HG03575 (cell line): ENCODE data around the gene AIM2.
A peak's percentile ranks its signal among the peaks of the same experiment; 100 is the strongest.
"Not testable (repeated sequence)": the region's sequence is repeated elsewhere in the genome, so short reads cannot be mapped to it uniquely, and the experiment has no call there.

Experiments used
- ATAC-seq: cut with Tn5 transposase; IDR thresholded peaks from one replicate; pipeline ENCODE4 v1.9.1; 2021; ENCODE audit not compliant: unreplicated experiment, insufficient number of reproducible peaks, low FRiP score; ENCODE audit errors: extremely low read depth

The AIM2 gene

DNA sequence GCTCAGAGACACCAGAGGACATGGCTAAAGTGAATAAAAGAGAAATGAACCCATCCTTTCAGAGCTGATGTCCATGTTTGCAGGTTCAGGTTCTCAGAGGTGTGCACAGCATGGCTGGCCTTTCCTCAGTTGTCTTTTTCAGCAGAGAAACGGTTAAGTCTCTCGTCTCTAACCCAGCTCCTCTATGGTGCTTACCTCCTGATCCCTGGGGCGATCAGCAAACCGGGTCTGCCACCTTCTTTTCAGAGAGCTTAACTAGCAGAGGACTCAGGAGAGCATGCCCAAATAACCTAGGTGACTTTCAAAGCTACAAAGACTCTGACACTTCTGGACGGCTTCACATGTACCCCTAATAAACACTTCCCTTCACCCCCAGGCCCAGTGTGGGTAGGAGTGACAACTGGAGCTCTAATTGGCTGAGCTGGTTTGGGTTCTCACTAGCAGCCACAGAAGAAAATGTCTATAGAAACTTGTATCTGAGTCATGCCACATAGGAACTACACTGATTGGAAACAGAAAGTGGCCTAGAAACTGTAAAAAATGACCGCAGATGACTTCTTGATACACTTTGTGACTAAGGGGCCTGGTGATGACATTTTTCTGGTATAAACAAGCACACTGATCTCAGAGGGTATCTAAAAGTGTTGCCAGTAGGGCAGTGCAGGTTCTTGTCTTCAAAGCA is at the start of gene AIM2:
Gene AIM2 (minus strand): TSS at position 329 of the 682 bp plus-strand sequence. CDS start 3,267 bp downstream, outside the sequence.
- peak; percentile 63 for ATAC-seq

DNA sequence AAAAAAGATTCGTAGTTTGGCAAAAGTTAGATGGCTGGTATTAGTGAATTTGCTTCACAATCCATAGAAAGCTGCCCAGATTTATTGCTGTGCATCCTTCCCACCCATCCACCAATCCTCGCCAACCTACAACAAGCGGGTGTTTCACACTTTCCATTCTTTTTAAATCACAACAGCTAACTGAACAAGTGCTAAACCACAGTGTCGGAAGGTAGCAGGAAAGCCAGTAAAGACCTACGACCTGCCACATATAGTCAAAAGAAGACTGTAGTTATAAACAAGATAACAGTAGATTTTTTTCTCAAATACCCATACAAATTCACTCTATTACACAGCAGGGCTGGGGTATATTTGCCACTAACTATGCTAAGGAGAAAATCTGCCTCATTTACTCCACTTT is 47.0 kb upstream of the AIM2 start:
- no peak for ATAC-seq

- ATAC-seq, result peak; percentile 68
Observed at GRCh38 chr1:159122005-159122621, 45.5 kb upstream of the AIM2 start.

DNA sequence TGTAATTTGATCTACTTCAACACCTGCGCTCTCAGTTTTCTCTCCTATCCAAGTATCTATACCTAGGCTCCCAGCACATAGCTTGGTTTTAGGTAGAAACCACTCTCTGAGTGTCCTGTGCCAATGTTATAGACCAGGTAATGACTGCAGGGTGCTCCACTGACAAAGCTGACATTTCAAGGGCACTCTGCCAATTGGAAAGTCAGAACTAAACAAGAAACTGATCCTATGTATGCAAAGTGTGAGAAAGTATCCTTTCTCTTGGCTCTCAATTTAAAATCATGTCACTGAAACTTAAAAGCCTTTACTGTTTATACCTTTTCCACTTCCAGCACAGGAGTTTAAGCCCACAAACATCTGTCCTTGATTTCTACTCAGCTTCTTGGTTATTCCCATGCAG is 45.0 kb upstream of the AIM2 start:
- ATAC-seq, result peak; percentile 50

GRCh38 chr1:159120317-159120716 is 43.8 kb upstream of the AIM2 start:
- no peak for ATAC-seq

GRCh38 chr1:159113596-159114433 is 37.2 kb upstream of the AIM2 start:
- no peak for ATAC-seq

DNA sequence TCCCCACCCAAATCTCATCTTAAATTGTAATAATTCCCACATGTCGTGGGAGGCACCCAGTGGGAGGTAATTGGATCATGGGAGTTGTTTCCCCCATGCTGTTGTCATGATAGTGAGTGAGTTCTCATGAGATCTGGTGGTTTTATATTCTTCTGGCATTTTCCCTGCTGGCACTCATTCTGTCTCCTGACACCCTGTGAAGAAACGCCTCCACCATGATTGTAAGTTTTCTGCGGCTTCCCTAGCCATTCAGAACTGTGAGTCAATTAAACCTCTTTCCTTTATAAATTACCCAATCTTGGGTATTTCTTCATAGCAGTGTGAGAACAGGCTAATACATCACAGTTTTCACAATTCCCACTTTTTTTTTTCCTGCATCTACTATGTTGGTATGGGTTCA is 26.5 kb upstream of the AIM2 start:
- ATAC-seq, result not testable (repeated sequence)

DNA sequence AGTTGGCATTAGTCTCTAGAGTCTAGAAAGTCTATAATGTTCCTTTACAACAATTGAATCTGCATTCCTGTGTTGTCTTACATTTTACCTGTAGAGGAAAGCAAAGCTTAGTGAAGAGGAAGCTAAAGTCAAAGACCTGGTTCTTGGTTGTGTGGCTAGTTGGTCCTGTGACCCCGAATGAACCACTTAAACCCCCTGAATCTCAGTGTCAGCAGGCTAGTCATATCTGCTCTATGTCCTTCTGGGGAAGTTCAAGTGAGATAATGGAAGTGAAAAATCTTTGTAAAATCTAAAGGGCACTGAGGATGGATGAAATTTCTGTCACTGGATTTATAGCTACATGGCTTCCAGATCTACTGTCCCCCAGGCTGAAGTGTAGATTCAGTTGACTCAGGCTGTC is 24.0 kb upstream of the AIM2 start:
- no peak for ATAC-seq

DNA sequence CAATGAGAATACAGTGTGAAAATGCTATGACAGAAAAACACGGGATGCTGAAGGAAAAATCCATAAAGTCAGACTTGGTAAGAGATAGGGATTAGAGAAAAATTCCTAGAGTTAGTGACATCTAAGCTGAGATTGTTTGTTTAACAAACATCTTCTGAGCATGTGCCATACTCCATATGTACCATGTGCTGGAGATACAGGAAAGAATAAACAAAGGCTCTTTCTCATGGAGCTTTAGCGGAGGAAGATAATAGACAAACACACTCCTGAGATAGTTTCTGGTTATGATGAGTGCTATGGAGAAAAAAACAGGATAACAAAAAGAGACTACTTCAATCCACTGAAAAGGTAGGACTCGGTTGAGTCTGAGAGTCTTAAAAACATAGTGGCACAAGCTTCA is 22.0 kb upstream of the AIM2 start:
- no peak for ATAC-seq

DNA sequence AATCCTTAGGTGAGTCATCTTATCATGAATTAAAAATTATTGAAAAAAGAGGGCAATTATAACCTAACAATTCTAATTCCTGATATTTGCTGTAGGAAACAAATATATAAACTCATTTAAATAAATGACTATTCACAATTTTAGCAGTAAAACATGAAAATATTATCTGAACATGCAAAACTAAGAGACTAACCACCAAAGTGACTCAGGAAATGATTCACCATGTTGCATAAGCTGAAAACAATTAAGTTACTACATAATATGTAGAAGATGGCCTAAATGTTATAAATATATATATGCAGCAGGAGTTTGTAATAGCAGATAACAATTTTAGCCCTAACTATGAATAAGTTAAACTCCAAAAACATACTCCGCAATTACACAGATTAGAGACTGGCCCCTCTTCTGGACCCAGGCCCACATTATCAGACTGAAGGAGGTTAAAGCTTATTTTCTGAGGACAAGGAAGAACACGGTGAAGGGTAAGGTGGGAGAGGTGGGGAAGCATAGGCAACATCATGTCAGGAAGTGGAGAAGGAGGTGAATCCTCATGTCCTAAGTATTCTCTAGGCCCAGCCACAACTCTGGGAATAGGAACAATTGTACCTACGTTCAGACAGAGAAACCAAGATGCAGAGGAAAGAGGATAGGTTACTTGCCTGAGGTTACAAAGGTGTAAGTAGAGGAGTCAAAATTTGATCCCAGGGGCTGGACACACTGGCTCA is 15.6 kb upstream of the AIM2 start:
- ATAC-seq, result no peak

GRCh38 chr1:159091607-159092031 is 15.1 kb upstream of the AIM2 start:
- no peak for ATAC-seq

DNA sequence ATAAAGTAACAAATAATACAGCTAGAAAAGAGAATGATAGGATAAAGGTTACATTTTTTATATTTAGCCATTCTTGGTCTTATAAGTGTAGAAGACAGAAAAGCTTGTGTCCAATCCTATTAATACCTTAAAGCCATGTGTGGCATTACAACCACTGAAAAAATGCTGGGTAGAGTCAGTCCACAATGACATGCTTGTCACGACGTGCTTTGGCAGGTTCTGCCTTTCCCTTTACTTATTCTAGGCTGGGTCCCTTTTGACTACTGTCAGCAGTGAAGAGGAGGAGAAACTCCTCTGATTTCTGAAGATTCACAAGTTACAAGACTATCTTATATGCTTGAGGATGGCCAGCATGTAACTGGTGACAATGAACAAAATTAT is 14.6 kb upstream of the AIM2 start:
- ATAC-seq, result no peak

GRCh38 chr1:159090286-159091179 is 14.0 kb upstream of the AIM2 start:
- ATAC-seq, result no peak

DNA sequence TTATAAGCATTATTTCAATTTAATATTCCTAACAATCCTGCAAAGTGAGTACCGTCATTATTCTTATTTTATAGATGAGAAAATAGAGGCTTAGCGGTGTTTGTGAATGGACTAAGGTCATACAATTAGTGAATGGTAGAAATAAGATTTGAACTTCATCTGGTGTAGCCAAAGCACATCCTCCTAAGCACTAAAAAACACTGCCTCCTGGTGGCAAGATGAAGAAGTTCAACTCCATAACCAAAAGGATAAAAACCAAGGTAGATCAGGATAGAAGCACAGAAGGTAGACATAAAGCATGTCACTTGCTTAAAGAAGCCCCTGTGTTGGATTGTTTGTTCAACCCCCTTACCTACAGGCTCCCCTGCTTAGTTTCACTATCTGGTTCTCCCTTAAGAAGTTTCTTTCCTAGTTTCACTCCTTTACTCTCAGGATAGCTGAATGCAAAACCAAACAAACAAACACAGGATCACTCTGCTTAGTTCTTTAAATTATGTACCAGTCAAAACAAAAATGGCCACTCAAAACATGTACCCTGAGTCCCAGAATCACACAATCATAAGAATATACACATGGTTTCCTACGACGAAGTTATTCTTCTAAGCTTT is 12.7 kb upstream of the AIM2 start:
- no peak for ATAC-seq

GRCh38 chr1:159088546-159089183 is 12.1 kb upstream of the AIM2 start:
- no peak for ATAC-seq

DNA sequence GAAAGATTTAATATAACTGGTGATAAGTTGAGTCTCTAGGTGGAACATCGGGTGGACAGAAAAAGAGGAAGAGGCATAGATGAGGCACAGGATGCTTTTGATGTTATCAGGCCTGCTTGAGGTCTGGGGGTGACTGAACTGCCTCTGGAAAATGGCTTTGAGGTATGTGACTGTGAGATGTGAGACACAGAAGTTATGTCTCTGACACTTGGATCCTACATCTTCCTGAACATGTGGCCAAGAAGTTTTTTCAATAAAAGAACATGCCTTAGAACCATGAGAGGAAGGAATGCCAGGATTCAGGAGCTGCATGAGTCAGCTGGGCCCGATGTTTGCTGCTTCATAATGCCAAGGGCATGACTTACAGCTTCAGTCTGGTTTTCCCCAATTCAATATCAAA is 11.5 kb upstream of the AIM2 start:
- ATAC-seq, result no peak

DNA sequence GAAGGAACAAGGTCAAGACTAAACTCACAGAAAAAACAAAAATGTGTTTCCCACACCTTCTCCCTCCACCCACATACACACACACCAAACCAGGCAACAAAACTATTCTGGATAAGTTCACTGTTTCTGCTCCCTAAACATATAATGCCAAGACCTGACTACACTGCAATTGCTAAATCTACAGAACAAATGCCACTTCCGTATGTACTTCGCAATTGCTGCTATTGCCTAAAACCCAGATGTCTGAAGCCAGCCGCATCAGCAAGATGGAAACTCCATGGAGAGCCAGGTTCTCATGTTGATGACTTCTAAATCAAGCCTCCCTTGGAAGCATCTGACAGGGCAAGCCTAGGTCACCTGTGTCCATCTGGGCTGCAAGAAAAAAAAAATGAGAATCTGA is 8.3 kb upstream of the AIM2 start:
- no peak for ATAC-seq

DNA sequence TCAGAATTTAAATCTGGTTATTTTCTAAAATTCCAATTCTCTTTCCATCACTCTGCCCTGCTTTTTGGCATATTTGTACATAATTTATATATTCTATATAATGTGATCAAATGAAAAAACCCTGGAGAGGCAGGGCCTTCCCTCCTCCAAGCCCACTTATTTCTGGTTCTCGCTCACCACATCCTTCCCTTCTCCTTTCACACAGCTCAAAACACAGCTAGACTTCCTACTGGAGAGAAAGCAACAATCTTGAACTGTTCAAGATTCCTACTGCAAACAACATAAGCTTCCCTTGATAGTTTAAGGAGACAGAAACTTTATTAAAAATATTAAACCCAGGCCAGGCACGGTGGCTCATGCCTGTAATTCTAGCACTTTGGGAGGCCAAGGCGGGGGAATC is 7.6 kb upstream of the AIM2 start:
- no peak for ATAC-seq
